GM12878 (cell line): ENCODE measurements around the gene IKBIP. TPM values are rescaled to one million over a fixed set of nuclear protein-coding genes. Genes with fewer than 3 reads are reported as not detected.

Experiments used
- ASH2L ChIP-seq: fragments of 300-600, 200-600 bp; sonication (generic); IDR thresholded peaks from 2 replicates; pipeline ENCODE4 v1.6.1; 2017; ENCODE audit warnings: low read depth, mild to moderate bottlenecking, borderline replicate concordance
- EZH2 ChIP-seq: IDR thresholded peaks from 2 replicates; pipeline ENCODE4 v1.6.1; 2012; ENCODE audit warnings: low read depth, mild to moderate bottlenecking, control low read depth, inconsistent platforms, low read length, borderline replicate concordance; ENCODE audit not compliant: control insufficient read depth
- JUNB ChIP-seq: IDR thresholded peaks from 2 replicates; pipeline ENCODE4 v1.6.1; 2016; ENCODE audit warnings: antibody characterized with exemption, mild to moderate bottlenecking
- MYC ChIP-seq: IDR thresholded peaks from 2 replicates; pipeline ENCODE4 v1.6.1; 2011; ENCODE audit warnings: mild to moderate bottlenecking, low read length, moderate library complexity, inconsistent platforms; ENCODE audit not compliant: insufficient read depth, insufficient replicate concordance, insufficient read length, severe bottlenecking
- POU2F2 ChIP-seq: IDR thresholded peaks from 3 replicates; pipeline ENCODE4 v1.6.1; 2011; ENCODE audit warnings: low read depth, mild to moderate bottlenecking, low read length, borderline replicate concordance
- SRF ChIP-seq, 2 experiments: IDR thresholded peaks; 2 replicates each; pipeline ENCODE4 v1.6.1; 2011; ENCODE audit warnings: low read depth in 2 of 2, low read length in 2 of 2, mild to moderate bottlenecking in 1 of 2, moderate library complexity in 1 of 2
- STAT1 ChIP-seq: fragments of 450-650 bp; conservative IDR thresholded peaks from 2 replicates; pipeline ENCODE4 v1.6.1; 2014; ENCODE audit warnings: antibody characterized with exemption, mild to moderate bottlenecking
- TCF7 ChIP-seq: IDR thresholded peaks from 2 replicates; pipeline ENCODE4 v1.6.1; 2014; ENCODE audit warnings: antibody characterized with exemption, borderline replicate concordance
- polyA plus RNA-seq, 11 experiments: library from polyadenylated mRNA; depleted of rRNA in 4 of 11; unstranded in 6 of 11; stranded (reverse) in 5 of 11; fragments of >200 nt; fragmentation: Nextera tagmentation in 4 of 11; fragmentation: Illumina TruSeq in 1 of 11; extraction: Ambion mirVana in 4 of 11; extraction: Trizol in 1 of 11; gene quantifications; 1 replicate in 1 of 11; 2 replicates in 10 of 11; pipeline versions ENCODE4 v1.2.1 to v1.2.3, GENCODE V29; 2011 to 2016; ENCODE audit warnings: inconsistent platforms in 2 of 11, missing spikeins in 2 of 11, low read depth in 1 of 11
- total RNA-seq, 4 experiments: library from RNA; depleted of rRNA in 3 of 4; stranded (reverse); fragments of >200 nt in 3 of 4; fragmentation: Illumina TruSeq in 1 of 4; extraction: Trizol in 1 of 4; gene quantifications; 2 replicates each; pipeline versions ENCODE4 v1.2.1 to v1.2.3, GENCODE V29; 2013 to 2021
- TF ChIP-seq, protein P1 (sequence below): fragments of 450-650 bp; formaldehyde crosslinking; IDR thresholded peaks from 2 replicates; pipeline ENCODE4 v1.4.0; 2020; ENCODE audit warnings: mild to moderate bottlenecking, moderate library complexity
- TF ChIP-seq, protein P2 (sequence below): fragments of 450-650 bp; IDR thresholded peaks from 2 replicates; pipeline ENCODE4 v1.6.1; 2016; ENCODE audit warnings: mild to moderate bottlenecking
- TF ChIP-seq, protein P3 (sequence below): fragments of 450-650 bp; IDR thresholded peaks from 2 replicates; pipeline ENCODE4 v1.6.1; 2017; ENCODE audit warnings: borderline replicate concordance
- TF ChIP-seq, protein P4 (sequence below): fragments of 450-650 bp; IDR thresholded peaks from 2 replicates; pipeline ENCODE4 v1.6.1; 2018; ENCODE audit warnings: mild to moderate bottlenecking, low read depth, moderate library complexity; ENCODE audit not compliant: partially characterized antibody
- TF ChIP-seq, protein P5 (sequence below): fragments of 450-650 bp; formaldehyde crosslinking; IDR thresholded peaks from 2 replicates; pipeline ENCODE4 v1.4.0; 2022; ENCODE audit warnings: mild to moderate bottlenecking, moderate library complexity

IKBIP gene
- total and polyA plus RNA-seq, 10 of the 15 experiments (the other 5 are each of a cell fraction or from before 2014, with no cell fraction given): 5.4 to 34.5 (median 18.4) TPM

DNA sequence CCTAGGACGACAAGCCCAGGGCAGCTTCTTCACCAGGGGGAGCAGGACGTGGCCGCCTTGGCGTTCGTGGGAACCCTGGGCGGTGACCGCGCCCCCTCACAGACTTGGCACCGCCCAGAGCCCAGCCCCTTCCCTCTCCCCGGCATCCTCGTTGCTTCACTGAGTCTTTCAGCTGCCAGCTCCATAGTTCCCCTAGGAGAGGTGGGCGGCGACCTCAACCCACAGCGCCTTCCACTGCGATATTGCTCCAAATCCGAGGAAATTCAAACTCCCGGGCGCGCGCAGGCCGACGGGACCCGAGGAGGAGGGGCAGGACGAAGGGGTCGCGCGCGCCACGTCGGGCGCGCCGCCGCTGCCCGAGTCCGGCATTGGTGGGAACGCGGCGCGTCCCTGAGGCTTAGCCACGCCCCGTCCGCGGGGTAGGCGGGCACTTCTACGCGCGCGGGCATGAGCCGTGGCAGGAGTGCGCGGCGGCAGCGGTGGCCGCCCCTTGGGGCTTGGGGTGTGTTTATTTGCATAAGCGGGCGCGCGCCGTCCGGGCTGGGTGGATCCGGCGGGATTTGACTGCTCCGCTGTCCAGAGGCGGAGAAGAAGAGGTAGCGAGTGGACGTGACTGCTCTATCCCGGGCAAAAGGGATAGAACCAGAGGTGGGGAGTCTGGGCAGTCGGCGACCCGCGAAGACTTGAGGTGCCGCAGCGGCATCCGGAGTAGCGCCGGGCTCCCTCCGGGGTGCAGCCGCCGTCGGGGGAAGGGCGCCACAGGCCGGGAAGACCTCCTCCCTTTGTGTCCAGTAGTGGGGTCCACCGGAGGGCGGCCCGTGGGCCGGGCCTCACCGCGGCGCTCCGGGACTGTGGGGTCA lies at the start of gene IKBIP, which contains the start of gene APAF1 (continued):
- TF ChIP-seq, protein P1, sequence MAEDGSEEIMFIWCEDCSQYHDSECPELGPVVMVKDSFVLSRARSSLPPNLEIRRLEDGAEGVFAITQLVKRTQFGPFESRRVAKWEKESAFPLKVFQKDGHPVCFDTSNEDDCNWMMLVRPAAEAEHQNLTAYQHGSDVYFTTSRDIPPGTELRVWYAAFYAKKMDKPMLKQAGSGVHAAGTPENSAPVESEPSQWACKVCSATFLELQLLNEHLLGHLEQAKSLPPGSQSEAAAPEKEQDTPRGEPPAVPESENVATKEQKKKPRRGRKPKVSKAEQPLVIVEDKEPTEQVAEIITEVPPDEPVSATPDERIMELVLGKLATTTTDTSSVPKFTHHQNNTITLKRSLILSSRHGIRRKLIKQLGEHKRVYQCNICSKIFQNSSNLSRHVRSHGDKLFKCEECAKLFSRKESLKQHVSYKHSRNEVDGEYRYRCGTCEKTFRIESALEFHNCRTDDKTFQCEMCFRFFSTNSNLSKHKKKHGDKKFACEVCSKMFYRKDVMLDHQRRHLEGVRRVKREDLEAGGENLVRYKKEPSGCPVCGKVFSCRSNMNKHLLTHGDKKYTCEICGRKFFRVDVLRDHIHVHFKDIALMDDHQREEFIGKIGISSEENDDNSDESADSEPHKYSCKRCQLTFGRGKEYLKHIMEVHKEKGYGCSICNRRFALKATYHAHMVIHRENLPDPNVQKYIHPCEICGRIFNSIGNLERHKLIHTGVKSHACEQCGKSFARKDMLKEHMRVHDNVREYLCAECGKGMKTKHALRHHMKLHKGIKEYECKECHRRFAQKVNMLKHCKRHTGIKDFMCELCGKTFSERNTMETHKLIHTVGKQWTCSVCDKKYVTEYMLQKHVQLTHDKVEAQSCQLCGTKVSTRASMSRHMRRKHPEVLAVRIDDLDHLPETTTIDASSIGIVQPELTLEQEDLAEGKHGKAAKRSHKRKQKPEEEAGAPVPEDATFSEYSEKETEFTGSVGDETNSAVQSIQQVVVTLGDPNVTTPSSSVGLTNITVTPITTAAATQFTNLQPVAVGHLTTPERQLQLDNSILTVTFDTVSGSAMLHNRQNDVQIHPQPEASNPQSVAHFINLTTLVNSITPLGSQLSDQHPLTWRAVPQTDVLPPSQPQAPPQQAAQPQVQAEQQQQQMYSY (CRISPR knock-in tag): no peak
- TF ChIP-seq ASH2L: no peak
- TF ChIP-seq, protein P2, sequence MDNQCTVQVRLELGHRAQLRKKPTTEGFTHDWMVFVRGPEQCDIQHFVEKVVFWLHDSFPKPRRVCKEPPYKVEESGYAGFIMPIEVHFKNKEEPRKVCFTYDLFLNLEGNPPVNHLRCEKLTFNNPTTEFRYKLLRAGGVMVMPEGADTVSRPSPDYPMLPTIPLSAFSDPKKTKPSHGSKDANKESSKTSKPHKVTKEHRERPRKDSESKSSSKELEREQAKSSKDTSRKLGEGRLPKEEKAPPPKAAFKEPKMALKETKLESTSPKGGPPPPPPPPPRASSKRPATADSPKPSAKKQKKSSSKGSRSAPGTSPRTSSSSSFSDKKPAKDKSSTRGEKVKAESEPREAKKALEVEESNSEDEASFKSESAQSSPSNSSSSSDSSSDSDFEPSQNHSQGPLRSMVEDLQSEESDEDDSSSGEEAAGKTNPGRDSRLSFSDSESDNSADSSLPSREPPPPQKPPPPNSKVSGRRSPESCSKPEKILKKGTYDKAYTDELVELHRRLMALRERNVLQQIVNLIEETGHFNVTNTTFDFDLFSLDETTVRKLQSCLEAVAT: 0 out of 2 replicates have a peak, but pooled peaks have one; percentile 14
- TF ChIP-seq POU2F2: peak; percentile 98
- TF ChIP-seq MYC: no peak
- TF ChIP-seq, protein P3, sequence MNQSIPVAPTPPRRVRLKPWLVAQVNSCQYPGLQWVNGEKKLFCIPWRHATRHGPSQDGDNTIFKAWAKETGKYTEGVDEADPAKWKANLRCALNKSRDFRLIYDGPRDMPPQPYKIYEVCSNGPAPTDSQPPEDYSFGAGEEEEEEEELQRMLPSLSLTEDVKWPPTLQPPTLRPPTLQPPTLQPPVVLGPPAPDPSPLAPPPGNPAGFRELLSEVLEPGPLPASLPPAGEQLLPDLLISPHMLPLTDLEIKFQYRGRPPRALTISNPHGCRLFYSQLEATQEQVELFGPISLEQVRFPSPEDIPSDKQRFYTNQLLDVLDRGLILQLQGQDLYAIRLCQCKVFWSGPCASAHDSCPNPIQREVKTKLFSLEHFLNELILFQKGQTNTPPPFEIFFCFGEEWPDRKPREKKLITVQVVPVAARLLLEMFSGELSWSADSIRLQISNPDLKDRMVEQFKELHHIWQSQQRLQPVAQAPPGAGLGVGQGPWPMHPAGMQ: no peak
- TF ChIP-seq JUNB: no peak
- no peak for TF ChIP-seq STAT1
- TF ChIP-seq, protein P4, sequence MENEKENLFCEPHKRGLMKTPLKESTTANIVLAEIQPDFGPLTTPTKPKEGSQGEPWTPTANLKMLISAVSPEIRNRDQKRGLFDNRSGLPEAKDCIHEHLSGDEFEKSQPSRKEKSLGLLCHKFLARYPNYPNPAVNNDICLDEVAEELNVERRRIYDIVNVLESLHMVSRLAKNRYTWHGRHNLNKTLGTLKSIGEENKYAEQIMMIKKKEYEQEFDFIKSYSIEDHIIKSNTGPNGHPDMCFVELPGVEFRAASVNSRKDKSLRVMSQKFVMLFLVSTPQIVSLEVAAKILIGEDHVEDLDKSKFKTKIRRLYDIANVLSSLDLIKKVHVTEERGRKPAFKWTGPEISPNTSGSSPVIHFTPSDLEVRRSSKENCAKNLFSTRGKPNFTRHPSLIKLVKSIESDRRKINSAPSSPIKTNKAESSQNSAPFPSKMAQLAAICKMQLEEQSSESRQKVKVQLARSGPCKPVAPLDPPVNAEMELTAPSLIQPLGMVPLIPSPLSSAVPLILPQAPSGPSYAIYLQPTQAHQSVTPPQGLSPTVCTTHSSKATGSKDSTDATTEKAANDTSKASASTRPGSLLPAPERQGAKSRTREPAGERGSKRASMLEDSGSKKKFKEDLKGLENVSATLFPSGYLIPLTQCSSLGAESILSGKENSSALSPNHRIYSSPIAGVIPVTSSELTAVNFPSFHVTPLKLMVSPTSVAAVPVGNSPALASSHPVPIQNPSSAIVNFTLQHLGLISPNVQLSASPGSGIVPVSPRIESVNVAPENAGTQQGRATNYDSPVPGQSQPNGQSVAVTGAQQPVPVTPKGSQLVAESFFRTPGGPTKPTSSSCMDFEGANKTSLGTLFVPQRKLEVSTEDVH: no peak
- no peak for TF ChIP-seq SRF (IDR thresholded peaks at IDR 0.05; ENCODE audit: low read depth in 2 of 2, low read length in 2 of 2)
- no peak for TF ChIP-seq TCF7
- TF ChIP-seq EZH2: no peak
- TF ChIP-seq, protein P5, sequence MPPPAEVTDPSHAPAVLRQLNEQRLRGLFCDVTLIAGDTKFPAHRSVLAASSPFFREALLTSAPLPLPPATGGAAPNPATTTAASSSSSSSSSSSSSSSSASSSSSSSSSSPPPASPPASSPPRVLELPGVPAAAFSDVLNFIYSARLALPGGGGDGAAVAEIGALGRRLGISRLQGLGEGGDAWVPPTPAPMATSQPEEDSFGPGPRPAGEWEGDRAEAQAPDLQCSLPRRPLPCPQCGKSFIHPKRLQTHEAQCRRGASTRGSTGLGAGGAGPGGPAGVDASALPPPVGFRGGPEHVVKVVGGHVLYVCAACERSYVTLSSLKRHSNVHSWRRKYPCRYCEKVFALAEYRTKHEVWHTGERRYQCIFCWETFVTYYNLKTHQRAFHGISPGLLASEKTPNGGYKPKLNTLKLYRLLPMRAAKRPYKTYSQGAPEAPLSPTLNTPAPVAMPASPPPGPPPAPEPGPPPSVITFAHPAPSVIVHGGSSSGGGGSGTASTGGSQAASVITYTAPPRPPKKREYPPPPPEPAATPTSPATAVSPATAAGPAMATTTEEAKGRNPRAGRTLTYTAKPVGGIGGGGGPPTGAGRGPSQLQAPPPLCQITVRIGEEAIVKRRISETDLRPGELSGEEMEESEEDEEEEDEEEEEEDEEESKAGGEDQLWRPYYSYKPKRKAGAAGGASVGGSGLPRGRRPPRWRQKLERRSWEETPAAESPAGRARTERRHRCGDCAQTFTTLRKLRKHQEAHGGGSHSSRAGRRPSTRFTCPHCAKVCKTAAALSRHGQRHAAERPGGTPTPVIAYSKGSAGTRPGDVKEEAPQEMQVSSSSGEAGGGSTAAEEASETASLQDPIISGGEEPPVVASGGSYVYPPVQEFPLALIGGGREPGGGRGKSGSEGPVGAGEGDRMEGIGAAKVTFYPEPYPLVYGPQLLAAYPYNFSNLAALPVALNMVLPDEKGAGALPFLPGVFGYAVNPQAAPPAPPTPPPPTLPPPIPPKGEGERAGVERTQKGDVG (CRISPR knock-in tag): no peak
